Retinal pigment epithelial cell (primary cell): Measurements from ENCODE around the gene LMOD2.
A peak's percentile ranks its signal among the peaks of the same experiment; 100 is the strongest.

Experiments used
- DNase-seq: peaks from one replicate; pipeline ENCODE4 v3.0.0-alpha.2; 2010; ENCODE audit warnings: low read depth
- H3K4me3 ChIP-seq: 2 replicates; pipeline ENCODE4 v1.5.1; 2011; ENCODE audit warnings: mild to moderate bottlenecking, low read length, control low read depth, moderate library complexity
- TF ChIP-seq, protein P1 (sequence below): conservative IDR thresholded peaks from 2 replicates; pipeline ENCODE4 v1.5.1; 2011; ENCODE audit warnings: low read depth, low read length, control low read depth, inconsistent platforms

The LMOD2 gene

DNA sequence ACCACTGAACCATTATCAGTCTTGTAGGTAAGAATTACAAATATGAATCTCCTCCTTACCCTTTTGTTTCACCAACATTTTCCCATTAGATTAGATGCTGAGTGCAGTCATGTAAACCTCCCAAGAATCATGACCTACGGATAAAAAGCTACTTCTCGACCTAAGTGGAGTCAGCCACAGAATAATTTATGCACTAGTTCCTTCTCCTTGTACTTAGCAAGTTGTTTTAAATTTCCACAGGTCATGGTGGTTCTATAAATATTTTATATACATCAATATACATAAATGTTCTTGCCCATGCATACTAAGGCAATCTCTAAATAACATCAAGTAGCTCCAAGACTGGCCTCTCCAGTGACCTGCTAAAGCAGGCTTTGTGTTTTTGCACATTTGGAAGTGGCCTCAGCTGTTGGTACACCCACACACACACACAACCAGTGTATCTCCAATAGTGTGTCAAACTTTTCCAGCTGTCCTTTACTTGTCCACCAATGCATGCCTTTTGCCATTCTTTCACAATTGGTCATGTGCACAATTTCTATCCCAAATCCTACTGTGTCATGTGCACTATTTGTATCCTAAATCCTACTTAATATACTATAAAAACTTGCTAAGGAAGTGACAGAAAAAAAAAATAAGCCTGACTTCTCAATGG lies 21.5 kb downstream of the LMOD2 start:
- no peak overlapping the region for H3K4me3 ChIP-seq
- TF ChIP-seq, protein P1, sequence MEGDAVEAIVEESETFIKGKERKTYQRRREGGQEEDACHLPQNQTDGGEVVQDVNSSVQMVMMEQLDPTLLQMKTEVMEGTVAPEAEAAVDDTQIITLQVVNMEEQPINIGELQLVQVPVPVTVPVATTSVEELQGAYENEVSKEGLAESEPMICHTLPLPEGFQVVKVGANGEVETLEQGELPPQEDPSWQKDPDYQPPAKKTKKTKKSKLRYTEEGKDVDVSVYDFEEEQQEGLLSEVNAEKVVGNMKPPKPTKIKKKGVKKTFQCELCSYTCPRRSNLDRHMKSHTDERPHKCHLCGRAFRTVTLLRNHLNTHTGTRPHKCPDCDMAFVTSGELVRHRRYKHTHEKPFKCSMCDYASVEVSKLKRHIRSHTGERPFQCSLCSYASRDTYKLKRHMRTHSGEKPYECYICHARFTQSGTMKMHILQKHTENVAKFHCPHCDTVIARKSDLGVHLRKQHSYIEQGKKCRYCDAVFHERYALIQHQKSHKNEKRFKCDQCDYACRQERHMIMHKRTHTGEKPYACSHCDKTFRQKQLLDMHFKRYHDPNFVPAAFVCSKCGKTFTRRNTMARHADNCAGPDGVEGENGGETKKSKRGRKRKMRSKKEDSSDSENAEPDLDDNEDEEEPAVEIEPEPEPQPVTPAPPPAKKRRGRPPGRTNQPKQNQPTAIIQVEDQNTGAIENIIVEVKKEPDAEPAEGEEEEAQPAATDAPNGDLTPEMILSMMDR, result no peak
- no peak for DNase-seq

DNA sequence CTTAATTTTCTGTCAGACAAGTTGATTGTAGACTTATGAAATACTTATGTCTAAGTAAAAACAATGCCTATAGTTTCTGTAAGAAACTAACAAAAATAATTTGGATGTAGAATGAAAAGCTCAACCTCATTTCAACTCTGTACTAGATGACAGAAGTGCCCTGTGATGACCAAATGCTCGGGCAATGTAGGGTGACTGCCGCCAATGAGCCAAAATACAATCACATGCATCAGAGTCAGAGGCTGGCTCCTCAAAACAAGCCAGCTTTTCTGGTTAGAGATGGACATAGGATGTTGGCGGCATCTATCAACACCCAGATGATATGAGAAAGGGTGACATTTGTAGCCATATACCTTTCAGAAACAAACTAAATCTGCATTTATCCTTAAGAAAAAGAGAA lies 23.9 kb downstream of the LMOD2 start:
- H3K4me3 ChIP-seq, result no peak overlapping the region
- TF ChIP-seq, protein P1, result no peak
- no peak for DNase-seq

DNA sequence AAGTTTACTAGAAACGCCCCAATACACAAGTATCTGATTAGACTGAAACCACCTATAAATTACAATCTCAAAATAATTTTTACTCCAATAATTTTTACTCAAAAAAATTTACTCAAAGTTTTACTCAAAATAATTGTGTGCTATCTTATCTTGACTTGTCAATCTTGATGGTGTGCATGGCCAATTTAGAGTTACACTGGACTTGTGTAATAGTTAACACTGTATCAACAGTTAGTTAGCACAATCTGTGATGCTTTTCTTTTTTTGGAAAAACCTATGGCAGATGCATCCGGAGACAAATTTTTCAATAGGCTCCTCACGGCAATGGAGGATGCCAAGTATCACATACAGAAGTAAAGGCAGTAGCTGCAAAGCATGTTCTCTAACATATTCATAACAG lies 24.9 kb downstream of the LMOD2 start:
- H3K4me3 ChIP-seq, result no peak overlapping the region
- TF ChIP-seq, protein P1, result no peak
- DNase-seq, result no peak

DNA sequence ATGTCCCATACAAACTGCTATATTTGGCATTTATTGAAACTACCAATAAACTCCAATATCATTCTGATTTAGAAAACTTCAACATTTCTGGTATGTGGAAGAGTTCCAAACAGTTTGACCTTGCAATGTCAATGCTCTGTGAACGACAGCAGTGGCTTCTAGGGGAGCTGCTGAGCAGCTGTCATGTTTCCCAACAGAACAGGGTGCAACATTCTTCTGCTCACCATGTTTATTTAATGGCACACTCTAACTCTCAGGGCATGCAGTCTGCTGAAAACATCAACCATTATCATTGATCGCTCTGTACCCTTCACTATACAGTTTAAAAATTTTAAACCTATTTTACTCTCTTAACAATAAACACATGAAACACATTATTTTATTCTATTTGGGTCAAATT lies 25.9 kb downstream of the LMOD2 start:
- DNase-seq, result no peak
- TF ChIP-seq, protein P1, result peak; percentile 0

DNA sequence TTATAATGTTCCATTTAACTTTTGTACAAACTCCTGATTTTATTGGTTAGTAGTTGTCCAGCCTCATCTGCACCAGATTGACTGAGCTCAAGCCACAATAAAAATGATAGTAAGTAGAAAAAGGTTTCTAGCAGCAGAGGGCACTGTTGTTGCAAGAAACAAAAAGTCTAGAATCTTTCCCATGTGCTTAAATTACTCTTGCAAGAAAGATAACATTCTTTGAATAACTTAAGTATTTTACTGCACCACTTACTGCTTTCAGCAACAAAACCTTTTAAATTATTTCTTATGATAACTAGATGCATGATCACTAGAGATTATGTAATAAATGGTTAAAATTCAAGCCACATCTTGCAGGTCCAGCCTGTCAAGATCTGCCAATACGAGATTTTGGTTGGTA lies 27.0 kb downstream of the LMOD2 start:
- no peak overlapping the region for H3K4me3 ChIP-seq
- TF ChIP-seq, protein P1, result peak; percentile 54
- peak; percentile 52 for DNase-seq

More for the DNA sequence above, 25.9 kb downstream of the LMOD2 start:
- H3K4me3 ChIP-seq, result no peak overlapping the region

DNA sequence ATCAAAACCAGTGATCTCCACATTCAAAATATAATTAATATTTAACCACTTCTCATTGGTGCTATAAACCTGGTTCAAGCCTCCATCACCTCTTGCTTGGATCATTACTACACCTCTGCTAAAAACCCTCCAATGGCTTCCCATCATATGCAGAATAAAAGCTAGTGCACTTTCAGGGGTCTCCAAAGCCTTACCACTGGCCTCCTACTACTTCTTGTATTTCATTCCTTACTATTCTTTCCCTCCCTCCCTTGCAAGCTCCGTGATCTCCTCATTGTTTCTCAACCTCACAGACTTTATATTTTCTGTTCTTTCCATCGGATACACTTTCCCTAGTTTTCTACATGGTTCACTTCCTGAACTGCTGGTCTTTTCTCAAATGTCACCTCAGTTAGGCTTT lies 31.5 kb downstream of the LMOD2 start:
- TF ChIP-seq, protein P1, result no peak
- no peak overlapping the region for H3K4me3 ChIP-seq
- no peak for DNase-seq

DNA sequence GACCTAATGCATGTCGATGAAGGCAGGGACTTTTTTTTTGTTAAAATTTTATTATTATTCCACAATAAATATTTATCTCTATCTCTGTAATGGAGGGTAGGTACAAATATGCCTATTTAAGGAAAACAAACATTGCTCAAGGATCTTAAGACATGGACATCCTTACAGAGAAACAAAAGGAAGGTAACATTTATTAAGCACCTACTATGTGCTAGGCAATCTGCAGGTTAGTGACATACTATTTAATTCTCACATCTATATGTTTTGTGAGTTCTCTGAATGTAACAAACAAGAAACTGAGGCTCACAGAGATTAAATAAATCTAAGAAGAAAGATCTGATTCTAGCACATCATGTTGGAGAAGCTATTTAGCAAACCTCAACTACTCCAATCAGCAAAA lies 32.1 kb downstream of the LMOD2 start:
- TF ChIP-seq, protein P1, result no peak
- DNase-seq, result no peak
- no peak overlapping the region for H3K4me3 ChIP-seq
